HuH-7.5 (cell line): ENCODE data around the gene UFSP2.

Experiments
- DNase-seq: peaks from one replicate; pipeline ENCODE4 v3.0.0; 2011; ENCODE audit warnings: low spot score

Gene UFSP2, protein sequence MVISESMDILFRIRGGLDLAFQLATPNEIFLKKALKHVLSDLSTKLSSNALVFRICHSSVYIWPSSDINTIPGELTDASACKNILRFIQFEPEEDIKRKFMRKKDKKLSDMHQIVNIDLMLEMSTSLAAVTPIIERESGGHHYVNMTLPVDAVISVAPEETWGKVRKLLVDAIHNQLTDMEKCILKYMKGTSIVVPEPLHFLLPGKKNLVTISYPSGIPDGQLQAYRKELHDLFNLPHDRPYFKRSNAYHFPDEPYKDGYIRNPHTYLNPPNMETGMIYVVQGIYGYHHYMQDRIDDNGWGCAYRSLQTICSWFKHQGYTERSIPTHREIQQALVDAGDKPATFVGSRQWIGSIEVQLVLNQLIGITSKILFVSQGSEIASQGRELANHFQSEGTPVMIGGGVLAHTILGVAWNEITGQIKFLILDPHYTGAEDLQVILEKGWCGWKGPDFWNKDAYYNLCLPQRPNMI

DNA sequence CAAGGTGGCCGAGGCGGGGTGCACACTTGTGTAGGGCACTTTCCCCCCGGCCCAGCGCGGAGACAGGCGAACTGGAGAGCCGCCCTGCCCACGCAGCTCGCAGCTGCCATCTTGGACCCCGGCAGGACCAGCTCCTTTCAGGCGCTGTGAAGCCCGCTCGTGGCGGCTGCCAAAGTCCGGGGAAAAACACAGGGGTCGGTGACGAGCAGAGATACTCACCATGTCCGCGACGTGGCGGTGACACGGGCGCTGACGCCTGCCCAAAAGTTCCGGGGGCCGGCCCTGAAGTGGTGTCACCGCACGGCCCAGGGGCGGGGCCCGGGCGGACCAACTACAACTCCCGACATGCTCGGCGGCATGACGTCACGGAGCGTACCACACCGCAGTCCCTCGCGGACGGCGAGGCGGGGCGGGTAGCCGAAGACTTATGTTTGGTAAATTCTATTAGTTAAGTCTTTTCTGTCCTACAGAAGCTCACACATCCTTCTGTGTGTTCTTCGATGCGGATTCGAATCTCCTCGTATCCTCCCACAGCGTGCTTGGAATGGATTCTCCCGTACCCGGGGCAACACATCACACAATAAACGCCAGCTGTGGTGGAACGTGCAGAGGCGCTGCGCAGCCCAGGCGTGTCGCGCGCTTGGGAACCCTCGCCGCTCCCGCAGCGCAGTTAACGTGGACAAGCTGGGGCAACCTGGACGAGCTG lies at the start of gene UFSP2:
UFSP2 (minus strand) TSS at position 318 of the 706 bp plus-strand sequence; CDS start at position 222, 96 bp downstream.
- peak; percentile 27 for DNase-seq

DNA sequence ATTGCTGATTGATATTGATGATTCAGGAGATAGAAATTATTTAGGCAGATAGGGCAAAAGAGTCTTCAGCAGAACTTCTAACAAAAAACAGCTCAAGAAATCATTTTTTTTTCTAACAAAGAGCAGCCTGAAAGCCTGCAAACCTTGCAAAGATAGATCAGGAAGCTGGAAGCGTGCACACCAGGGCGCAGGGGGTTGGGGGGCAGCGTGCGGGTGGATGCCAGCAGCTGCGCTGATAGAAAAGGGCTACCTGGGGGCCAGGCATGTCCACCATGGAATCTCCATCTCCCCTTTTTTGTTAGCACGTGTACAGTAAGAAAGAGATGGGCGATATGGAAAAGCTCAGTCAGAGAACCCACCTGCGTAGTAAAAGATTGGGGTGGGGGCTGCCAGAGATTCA lies 47.5 kb upstream of the UFSP2 start:
- DNase-seq: no peak

- no peak for DNase-seq
These were observed 46.4 kb upstream of the UFSP2 start for GRCh38 chr4:185472103-185472542.

- DNase-seq: peak; percentile 41
These were observed 45.7 kb upstream of the UFSP2 start, which contains the start of gene CCDC110 for GRCh38 chr4:185471235-185472102. Gene CCDC110 (minus strand): TSS chr4:185471733. CDS start chr4:185471683, 50 bp downstream.

DNA sequence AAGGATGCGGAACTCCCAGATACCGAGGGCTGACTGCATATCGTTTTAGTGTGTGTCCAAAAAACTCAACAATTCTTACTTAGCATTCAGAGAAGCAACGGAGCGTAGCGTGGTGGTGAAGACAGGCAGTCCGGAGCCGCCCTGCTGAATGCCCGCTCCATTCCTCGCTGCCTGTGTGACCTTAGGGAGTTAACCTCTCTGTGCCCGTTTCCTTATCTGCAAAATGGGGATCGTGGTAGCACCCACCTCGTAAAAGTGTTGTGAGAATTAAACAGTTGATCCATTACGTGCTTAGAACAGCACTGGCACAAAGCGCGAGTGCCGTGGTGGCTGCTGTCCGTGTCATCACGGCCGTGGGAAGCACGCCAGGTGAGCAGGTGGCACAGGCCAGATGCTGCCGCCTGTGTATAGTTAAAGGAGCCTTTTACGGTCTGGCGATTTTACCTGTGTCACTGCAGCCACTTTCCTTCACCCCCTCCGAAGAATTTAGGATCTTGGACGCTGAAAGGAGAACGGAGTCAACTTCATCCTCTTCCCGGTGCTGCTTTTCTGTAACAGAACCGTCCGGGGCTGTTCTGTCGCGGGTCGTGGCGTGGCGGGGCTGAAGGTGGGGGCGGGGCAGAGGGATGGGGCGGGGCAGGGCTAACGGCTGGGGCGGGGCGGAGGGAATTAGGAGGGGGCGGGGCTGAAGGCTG lies 44.9 kb upstream of the UFSP2 start:
- DNase-seq: peak; percentile 10

DNA sequence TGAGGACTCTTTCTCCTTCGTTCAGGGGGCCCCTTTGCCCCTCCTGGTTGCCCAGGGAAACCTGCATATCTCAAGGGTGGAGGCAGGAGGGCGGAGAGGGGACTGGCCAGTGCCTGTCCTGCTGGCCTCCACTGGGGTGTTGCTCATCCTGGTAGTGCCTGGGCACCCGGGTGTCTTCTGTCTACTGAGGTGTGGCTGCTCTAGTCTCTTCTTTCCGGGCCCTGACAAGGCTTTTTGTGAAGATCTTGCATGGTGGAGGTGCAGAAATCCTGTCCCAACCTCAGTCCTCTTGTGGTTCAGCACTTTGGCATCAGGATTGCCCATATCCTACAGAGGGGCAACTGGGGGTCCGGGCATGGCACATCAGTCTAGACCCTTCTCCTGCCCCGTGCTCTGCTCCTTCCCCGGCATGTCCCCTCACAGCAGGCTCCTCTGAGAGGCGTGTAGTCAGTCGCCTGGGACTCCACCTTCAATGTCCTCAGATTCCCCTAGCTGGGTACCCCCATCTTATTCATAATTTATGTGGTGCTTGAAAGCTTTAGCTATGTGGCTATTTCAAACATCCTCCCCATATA lies 43.9 kb upstream of the UFSP2 start:
- DNase-seq: no peak

DNA sequence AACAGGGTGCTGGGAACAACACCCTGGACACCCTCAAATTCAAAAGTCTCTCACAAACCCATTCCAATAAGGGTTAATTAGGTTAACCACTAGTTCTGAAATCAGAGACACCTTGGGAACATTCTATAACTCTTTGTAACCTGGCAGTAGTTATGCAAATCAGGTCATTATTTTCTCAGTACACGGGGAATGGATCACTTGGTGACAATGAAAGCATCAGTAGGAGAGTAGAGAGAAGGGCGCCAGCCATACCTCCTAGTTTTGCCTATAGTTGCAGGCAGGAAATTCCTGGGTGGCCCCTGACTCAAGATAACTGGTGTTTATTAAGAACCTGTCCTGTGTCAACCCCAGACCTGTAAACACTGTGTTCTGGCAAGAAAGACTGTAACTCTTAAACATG lies 43.2 kb upstream of the UFSP2 start:
- no peak for DNase-seq

GRCh38 chr4:185467991-185468390 lies 42.2 kb upstream of the UFSP2 start:
- DNase-seq: no peak

DNA sequence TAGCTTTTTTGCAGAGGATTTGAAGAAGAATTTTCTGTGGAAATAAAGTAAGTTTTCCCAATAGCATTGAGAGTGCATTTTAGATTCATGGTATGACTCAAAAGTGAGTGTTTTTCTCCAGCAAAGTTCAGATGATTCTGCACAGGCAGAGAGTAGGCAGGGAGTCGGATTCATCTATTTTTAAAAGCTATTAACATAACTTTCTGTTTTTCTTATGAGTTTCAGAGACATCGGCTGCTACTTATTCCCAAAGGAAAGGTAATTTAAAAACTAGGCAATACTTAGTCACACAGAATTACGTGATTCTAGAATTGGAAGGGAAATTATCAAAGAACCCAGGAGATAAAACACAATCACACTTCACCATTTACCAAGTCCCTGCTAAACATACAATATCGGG lies 41.3 kb upstream of the UFSP2 start:
- no peak for DNase-seq

DNA sequence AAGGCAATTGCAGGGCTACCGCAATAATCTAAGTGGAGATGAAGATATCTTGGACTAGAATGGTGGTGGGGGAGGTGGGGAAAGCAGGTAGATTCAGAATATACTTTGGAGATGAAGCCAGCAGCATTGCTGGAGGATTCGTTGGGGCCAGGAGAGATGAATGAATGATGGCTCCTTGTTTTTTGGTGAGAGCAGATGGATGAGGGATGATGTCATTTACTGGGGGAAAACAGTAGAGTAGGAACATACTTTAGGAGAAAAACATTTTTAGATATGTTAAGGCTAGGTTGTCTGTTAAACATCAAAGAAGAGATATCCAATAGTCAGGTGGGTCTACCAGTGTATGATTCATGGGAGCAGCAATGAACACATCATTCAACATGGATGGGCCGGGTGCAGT lies 39.9 kb upstream of the UFSP2 start:
- no peak for DNase-seq

- DNase-seq: no peak
These were observed 39.1 kb upstream of the UFSP2 start for GRCh38 chr4:185464887-185465286.

DNA sequence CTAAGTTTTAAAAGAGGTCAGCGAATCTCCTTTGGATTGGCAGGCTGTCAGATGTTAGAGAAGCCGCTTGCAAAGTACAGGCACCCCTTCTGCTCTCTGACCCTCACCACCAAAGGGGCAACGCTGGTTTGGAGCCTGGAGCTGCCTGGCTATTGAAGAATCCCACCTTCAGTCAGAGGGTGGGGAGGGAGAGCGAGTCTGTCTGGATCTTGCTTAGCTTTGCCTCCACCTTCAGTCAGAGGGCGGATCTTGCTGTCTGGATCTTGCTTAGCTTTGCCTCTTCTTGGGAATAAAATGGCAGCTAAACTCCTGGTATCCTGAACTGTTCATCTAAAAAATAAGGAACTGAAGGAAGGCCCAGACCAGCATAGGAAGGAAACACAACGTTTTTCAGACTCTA lies 38.4 kb upstream of the UFSP2 start:
- no peak for DNase-seq

GRCh38 chr4:185463541-185463940 lies 37.8 kb upstream of the UFSP2 start:
- no peak for DNase-seq

GRCh38 chr4:185461565-185461964 lies 35.8 kb upstream of the UFSP2 start:
- DNase-seq: no peak

DNA sequence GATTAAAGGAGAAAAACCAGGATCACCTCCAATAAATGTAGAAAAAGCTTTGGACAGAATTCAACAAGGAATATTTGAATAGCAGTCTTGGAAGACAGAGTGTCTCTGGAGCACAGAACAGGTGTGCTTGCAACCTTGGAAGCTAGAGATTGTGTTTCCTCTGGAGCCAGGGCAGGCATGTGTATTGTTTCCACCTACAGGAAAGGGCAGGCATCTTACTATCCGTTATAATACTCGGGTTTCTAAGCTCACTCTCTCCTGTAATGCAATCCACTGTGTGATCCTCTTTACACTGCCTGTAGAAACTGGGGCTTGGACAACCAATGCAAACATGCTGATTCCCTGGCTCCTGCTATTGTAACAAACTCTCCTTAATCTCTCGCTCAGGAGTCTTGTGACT lies 31.4 kb upstream of the UFSP2 start:
- no peak for DNase-seq

GRCh38 chr4:185456131-185456530 lies 30.4 kb upstream of the UFSP2 start:
- DNase-seq: no peak

DNA sequence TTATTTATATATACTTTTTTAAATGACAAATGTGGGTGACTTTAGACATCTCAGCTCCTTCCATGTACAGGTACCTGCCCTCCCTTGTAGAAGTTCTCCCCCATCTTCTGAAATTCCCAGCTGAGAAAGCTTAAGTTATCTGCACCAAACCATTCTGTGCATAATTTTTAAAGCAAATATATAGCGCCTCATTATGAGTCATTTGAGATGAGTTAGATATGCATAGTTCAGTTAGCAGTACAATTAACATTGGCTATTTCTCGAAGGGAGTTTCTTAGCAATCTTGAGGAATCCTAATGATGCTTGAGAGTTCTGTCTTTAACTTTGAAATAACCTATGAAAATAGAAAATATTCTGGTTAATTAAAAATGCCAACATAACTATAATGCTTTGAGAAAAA lies 19.4 kb upstream of the UFSP2 start:
- no peak for DNase-seq

DNA sequence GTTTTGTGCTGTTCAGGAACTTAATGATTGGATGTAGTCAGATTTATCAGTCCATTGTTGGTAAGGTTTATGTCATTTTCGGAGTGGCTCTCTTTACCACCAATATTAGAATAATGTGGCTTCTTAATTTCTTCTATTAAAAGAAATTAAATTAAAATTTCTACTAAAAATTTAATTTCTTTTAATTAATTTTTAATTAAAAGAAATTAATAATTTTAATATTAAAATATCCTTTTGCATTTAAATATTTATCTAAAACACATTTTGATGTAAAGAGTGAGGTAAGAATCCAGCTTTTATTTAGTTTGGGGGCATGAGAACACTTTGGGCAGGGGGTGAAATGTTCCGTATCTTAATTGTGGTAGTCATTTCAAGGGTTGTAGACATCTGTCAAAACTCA lies 15.7 kb upstream of the UFSP2 start:
- DNase-seq: no peak

DNA sequence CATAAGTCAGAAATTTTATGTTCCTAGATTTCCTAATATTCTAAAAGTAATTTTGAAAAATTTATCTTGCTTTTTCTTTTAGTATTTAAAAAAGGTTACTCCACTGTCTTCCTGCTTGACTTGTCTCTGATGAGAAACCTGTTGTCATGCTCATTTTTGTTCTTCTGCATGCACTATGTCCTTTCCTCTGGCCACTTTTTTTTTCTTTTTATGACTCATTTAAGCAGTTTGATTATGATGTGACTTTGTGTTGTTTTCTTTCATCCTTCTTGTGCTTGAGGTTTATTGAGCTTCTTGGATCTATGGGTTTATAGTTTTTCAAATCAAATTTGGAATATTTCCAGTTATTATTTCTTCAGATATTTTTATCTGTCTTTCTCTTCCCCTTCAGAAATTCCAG lies 12.0 kb upstream of the UFSP2 start:
- DNase-seq: no peak

DNA sequence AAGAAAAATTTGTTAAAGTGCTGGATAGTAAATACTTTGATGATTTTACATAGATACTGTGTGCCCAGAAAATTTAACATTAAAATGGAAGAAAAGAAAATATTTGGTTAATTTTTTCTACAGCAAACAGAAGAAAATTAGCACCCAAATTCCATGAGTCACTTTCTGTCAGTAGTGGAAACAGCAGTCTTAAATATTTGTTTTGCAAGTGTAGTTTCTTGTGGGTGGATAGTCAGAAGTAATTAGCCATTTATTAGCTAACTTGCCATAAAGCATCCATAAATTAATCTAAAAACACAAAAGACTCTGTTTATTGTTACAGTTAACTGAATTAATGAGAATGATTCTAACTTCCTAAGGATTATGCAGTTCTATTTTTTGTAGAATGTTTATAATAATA lies 9.7 kb upstream of the UFSP2 start:
- no peak for DNase-seq

DNA sequence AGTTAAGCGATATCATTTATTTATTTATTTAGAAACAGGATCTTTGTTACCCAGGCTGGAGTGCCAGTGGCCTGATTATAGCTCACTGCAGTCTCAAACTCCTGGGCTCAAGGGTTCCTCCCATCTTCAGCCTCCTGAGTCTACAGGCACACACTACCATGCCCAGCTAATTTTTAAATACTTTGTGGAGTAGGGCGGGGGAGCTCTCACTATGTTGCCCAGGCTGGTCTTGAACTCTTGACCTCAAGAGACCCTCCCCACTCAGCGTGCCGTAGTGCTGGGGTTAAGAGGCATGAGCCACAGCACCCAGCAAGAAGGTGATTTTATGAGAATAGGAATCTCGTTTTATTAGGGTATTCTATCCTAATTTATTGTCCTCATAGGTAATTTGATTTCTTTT lies 3.9 kb upstream of the UFSP2 start:
- DNase-seq: no peak
